ENCODE results near the gene NYNRIN.
A peak's percentile ranks its signal among the peaks of the same experiment; 100 is the strongest.
"Not testable (repeated sequence)": the region's sequence is repeated elsewhere in the genome, so short reads cannot be mapped to it uniquely, and the experiment has no call there.

Gene NYNRIN
- total RNA-seq = 0.24 to 2.0 (median 0.42) reads per million in 4 experiments

- DNase-seq = peak; percentile 34
Observed at GRCh38 chr14:24398653-24399446, at the start of gene NYNRIN. NYNRIN (plus strand) TSS chr14:24399003; CDS start chr14:24399247, 244 bp downstream.

GRCh38 chr14:24349742-24350141 lies 49.1 kb upstream of the NYNRIN start:
- no peak for DNase-seq

GRCh38 chr14:24351517-24351916 lies 47.3 kb upstream of the NYNRIN start:
- DNase-seq = no peak

GRCh38 chr14:24353559-24354481 lies 45.0 kb upstream of the NYNRIN start:
- no peak for DNase-seq

- DNase-seq = not testable (repeated sequence)
Observed at GRCh38 chr14:24354482-24354825, 44.3 kb upstream of the NYNRIN start.

GRCh38 chr14:24355009-24355408 lies 43.8 kb upstream of the NYNRIN start:
- no peak for DNase-seq

- DNase-seq = no peak
Observed at GRCh38 chr14:24356208-24356607, 42.6 kb upstream of the NYNRIN start.

- no peak for DNase-seq
Observed at GRCh38 chr14:24360281-24360680, 38.5 kb upstream of the NYNRIN start.

GRCh38 chr14:24361326-24361725 lies 37.5 kb upstream of the NYNRIN start:
- no peak for DNase-seq

GRCh38 chr14:24362241-24362960 lies 36.4 kb upstream of the NYNRIN start:
- DNase-seq = no peak

GRCh38 chr14:24363401-24363800 lies 35.4 kb upstream of the NYNRIN start:
- no peak for DNase-seq

- no peak for DNase-seq
Observed at GRCh38 chr14:24364841-24365240, 34.0 kb upstream of the NYNRIN start.

- DNase-seq = peak; percentile 42
Observed at GRCh38 chr14:24365600-24366412, 33.0 kb upstream of the NYNRIN start.

GRCh38 chr14:24366413-24366720 lies 32.4 kb upstream of the NYNRIN start:
- DNase-seq = no peak

GRCh38 chr14:24366721-24367513 lies 31.9 kb upstream of the NYNRIN start:
- DNase-seq = no peak

- DNase-seq = no peak
Observed at GRCh38 chr14:24367514-24368211, 31.1 kb upstream of the NYNRIN start, which contains the start of gene NFATC4. NFATC4 (plus strand) TSS chr14:24368184; CDS start chr14:24368341, 157 bp downstream.

GRCh38 chr14:24368212-24368561 lies 30.6 kb upstream of the NYNRIN start:
- DNase-seq = no peak

- peak; percentile 33 for DNase-seq
Observed at GRCh38 chr14:24368562-24369252, 30.1 kb upstream of the NYNRIN start.

GRCh38 chr14:24369463-24369862 lies 29.3 kb upstream of the NYNRIN start:
- no peak for DNase-seq
